GM18519 (cell line): ENCODE results near the gene CDK16.

Experiments
- ATAC-seq: cut with Tn5 transposase; IDR thresholded peaks from one replicate; pipeline ENCODE4 v1.9.1; 2021; ENCODE audit warnings: mild to moderate bottlenecking, moderate library complexity; ENCODE audit not compliant: unreplicated experiment, low FRiP score

CDK16 gene

DNA sequence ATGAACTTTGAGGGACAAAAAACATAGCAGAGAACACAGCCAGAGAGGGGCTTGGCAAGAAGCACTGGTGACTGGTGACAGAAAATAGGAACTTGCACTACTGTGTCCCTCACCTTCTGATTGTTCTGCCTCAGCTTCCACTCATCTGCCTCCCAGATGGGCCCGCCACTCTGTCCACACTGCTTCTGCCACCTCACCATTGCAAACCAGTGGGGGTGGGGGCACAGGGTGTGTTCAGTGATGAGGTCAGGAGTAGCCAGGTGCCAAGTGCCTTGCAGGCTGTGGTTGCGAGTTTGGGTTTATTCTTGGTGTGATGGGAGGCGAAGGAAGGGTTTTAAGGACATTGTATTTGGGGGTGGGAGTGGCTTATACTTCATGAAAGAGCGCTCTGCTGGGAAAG is 34.0 kb upstream of the CDK16 start:
- no peak for ATAC-seq

DNA sequence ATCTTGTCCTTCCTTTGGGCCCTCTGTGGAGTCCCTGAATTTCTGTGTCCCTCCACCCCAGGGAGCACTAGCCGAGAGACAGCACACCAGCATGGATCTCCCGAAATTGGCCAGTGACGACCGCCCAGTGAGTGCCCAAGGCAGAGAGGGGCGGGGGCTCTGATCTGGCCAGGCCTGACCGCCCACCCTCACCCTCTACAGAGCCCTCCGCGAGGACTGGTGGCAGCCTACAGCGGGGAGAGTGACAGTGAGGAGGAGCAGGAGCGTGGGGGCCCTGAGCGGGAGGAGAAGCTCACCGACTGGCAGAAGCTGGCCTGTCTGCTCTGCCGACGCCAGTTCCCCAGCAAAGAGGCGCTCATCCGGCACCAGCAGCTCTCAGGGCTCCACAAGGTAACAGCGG is 33.2 kb upstream of the CDK16 start:
- ATAC-seq = no peak

DNA sequence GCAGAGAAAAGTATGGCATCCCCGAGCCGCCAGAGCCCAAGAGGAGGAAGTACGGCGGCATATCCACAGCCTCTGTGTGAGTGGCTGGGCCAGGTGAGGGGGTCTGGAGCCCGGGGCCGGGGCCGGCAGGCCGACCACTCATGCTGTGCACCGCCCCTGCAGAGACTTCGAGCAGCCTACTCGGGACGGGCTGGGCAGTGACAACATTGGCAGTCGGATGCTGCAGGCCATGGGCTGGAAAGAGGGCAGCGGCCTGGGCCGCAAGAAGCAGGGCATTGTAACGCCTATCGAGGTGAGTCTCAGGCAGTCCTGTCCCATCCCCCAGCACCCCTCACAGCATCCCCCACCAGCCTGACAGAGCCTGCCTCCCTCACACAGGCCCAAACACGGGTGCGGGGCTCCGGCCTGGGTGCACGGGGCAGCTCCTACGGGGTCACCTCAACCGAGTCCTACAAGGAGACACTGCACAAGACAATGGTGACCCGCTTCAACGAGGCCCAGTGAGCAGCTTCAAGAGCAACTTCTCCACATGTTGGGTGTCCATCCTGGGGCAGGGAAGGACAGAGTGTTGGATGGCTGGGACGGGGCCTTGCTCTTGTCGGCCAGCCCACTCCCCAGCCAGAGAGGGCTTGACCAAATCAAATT is 32.3 kb upstream of the CDK16 start:
- no peak for ATAC-seq

DNA sequence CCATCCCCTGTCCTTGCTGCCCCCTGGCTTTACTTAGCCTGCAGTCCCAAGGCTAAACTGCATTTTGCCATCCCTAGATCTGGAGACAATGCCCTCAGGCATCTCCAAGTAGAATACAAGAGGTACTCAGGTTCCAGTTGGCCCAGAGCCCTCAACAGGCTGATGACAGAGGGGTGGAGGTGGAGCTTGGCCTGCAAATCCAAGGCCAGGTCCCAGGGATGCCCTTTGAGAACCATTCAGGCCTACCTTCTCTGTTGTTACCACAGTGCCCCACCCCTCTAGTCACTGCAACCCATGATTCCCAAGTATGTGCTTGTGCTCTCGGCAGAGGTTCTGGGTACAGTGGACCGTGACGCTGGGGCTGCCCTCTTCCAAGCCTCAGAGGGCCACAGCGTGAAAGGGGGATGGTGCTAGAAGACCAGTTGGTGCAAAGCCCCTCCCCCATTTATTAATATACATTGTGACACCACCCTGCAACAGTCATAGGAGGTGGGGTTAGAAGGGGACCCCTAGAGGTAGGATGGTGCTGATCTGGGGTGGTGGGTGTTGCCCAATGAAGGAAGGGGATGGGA is 31.3 kb upstream of the CDK16 start:
- no peak for ATAC-seq

DNA sequence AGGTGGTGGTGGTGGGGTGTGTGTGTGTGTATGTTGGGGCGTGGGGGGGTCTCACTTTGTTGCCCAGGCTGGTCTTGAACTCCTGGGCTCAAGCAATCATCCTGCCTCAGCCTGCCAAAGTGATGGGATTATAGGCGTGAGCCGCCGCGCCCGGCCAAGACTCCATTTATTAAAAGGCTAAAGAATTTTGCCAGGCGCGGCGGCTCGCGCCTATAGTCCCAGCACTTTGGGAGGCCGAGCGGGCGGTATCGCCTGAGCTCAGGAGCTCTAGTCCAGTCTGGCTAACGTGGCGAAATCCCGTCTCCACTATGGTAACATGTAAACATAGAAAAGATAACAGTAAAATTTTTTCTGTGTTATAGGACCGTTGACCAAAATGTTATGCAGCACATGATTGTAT is 28.6 kb upstream of the CDK16 start:
- ATAC-seq = no peak

DNA sequence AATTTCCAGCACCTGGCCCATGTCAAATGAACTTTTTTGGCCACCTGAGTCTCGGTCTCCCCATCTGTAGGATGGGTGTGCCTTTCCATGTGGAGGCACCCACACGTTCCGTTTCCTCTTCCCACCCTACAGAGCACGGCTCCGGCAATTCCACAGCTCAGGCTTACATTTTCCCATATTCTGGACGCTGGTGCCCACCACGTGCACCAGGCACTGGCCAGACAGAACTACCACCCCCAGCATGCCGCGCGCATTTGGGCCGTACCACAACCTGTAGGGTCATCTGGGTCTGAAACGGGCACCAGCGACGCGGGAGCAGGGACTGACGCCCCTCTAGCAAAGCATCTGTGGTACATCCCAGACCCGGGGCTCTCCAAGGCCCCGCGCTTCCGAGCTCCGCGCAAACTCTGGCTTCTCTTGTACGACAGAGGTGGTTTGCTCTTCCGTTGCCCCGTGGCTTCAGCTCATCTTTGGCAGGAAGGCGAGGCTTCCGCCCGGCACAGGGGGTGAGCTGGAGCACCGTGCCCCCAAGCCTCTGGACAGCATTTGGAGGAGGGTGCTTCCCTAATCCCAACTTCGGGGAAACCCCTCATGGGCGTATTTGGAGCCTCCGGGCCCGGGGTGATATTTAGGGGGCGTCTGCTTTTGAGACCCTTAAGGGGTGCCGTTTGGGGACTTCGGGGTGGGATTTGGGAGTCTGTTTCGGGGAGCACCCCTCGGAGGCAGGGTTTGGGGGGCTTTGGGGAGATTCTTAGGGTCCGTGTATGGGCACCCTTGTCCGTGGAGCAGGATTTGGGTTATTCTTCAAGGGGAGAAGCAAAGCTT is 27.8 kb upstream of the CDK16 start:
- ATAC-seq = peak; percentile 61

DNA sequence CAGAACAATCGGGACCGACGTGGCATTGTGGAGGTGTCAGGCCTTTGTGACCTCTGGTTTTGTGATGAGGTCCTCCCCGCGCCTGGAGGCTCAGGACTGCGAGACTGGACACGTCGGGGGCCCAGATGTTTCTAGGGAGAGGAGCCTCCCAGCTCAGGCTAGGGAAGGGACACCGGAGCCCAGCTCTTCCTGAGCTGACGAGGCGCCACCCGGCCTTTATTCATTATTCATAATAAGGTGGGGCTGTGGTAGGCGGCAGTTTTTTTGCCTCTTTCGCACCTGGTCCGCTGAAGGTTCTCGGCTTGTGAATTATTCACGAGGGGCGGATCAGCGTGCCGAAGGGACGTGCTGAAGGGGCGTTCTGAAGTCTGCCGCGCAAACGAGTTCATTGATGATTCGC is 27.1 kb upstream of the CDK16 start:
- ATAC-seq = no peak

DNA sequence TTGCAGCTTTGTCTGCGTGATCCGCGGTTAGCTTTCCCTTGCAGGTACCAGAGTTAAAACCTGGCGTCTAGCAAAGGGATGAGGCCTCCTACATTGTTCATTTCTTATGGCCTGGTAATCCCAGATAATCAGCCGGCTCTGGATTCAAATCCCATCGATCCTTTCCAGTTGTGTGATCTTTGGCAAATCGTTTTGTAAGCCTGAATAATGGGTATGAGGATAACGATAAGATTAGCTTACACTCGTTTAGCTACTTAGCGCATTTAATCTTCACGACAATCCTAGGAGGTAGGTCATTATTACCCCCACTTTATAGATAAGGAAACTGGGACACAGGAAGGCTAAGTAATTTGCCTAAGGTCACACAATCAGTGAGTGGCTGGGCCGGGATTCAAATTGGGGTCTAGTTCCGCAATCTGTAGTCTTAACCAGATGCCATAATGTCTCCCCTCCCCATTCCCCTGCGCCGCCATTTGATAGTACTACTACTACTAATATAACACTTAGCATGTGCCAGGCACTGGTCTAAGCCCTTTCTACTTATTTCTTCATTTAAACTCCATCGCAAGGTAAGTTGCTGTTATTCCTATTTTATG is 26.6 kb upstream of the CDK16 start:
- ATAC-seq = no peak

DNA sequence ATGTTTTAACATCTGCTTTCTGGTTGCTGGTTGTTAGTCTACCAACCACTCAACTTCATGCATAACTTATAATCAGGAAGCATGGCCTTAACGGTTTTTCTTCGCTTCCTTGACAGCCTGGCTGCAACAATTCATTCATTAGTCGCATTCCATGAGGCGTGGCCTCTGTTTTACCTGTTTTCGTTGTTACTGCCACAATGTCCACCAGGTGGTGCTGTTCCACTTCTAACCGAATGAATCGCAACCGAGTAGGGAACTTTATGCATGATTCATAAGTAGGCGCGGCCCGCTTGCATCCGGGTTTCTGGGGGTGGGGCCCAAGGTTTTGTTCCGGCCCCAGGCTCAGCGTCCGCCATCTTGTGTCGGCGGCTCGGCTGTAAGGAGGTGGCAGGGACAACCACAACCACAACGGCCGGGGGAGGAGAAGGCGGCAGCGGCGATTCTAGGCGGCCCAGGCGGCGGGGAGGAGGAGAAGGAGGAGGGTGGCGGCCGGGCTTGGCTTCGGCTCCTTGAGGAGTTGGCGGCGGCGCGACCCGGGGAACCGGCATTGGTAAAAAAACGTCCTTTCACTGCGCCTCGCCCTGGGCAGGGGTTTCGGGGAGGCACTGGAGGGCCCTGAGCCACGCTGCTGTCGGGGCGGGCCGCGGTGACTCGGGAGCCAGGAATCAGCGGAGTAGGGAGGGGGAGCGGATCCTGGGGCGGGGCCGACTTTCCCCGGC is 24.8 kb upstream of the CDK16 start, which contains the start of gene UBA1:
Gene UBA1 (plus strand): TSS at position 355 of the 719 bp plus-strand sequence. CDS start 4,974 bp downstream, outside the sequence.
- no peak for ATAC-seq

DNA sequence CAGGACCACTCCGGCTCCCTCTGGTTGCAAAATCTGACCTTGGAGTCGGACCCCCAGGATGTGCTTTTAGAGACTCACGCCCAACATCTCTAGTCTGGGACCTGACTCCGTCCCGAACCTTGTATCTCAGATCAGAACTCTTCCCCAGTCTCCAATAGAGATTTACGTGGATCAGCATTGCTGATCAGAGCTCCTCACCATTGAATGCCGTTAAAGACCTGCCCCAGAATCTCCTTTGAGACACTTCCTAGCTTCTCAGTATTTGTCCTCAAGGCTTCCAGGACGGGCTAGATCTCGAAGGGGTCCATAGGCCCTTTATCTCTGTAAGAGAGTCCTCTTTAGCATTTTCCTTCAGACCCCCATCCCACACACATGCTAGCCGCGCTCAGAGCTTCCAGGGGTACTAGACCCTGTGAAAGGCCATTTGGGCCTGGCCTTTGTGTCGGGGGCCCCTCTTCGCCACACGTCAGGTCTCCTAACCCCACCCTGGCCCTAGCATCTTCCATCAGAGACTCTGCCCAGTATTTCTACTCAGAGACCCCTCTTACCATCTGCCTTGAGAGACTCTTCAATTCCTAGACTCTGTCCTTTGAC is 24.2 kb upstream of the CDK16 start:
- ATAC-seq = no peak

DNA sequence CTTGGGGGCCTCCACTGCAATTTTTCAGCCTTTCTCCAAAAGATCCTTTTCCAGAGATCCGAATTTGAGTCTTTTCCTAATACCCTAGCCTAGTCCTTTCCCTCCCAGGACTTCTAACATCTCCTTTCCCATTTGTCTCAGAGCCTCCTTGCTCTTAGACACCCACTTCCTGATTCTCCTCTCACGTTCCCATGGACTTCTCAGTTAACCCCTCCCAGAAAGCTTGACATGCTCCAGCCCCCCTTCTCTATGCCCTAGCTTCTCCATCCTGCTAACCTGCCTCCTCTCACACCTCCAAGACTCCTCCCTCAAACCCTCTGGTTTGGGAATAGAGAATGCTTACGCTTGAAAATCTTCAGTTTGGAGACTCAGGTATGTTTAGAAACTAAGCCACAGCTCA is 22.4 kb upstream of the CDK16 start:
- ATAC-seq = no peak

DNA sequence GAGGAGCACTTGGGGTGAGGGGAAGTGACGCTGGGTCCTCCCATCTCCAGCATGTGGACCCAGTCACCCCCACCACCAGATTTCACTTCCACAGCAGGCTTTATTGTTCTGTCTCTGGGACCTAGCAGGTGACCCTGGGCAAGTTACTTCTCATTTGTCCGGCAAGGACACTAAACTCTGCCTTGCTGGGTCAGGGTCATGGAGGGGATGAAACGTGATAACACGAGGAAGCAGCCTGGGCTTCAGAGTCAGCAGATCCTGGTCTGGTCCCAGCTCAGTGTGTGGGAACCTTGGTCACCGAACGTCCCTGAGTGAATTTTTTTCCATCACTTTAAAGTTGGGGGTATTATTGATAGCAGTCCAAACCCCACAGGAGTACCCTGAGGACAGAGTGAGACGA is 21.0 kb upstream of the CDK16 start:
- ATAC-seq = no peak

DNA sequence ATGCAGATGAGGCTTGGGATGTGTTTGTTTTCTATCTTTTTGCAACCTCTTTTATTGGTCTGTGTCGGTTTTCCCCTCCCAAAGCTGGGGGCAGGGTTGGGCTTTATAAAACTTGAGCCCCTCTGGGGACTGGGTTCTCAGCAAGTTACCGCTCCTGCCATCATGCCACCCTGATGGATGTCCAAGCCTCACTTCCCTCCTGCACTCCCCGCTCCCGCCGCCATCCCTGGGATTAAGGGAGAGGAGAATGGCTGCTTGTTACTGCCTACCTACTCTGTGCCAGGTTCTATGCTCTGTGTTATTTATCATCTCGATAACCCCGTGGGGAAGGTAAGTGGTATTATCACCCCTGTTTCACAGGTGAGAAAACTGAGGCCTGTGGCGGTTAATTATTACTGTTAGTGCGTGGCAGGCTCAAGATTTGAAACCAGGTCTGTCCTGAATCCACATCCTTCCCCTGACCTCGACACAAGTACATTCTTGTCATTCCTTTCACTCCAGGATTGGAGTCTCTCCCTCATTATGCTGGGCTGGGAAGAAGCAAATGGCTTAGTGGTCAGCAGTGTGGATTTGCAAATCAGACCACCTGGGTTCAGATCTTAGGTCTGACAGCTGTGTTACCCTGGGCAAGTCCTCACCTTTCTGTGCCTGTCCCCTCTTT is 20.3 kb upstream of the CDK16 start:
- no peak for ATAC-seq

DNA sequence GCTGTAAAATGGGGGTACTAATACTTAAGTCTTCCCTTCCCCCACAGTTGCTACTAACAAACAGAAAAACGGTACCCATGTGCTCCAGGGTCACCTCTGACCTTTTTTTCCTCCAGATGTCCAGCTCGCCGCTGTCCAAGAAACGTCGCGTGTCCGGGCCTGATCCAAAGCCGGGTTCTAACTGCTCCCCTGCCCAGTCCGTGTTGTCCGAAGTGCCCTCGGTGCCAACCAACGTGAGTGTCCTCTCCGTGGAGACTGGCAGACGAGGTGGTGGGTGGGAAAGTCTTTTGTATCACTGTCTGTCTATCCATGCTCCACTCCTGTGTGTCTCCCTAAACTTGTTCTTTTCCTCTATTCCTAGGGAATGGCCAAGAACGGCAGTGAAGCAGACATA is 19.8 kb upstream of the CDK16 start:
- ATAC-seq = no peak

DNA sequence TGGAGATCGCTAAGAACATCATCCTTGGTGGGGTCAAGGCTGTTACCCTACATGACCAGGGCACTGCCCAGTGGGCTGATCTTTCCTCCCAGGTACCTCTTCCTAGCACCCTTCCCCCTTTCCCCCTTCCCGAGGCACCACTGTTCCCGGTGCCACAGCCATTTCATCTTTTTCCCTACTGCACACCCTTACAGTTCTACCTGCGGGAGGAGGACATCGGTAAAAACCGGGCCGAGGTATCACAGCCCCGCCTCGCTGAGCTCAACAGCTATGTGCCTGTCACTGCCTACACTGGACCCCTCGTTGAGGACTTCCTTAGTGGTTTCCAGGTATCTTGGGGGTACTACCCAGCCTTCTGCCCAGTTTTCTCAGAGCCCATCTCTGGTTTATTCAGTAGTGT is 19.2 kb upstream of the CDK16 start:
- no peak for ATAC-seq

DNA sequence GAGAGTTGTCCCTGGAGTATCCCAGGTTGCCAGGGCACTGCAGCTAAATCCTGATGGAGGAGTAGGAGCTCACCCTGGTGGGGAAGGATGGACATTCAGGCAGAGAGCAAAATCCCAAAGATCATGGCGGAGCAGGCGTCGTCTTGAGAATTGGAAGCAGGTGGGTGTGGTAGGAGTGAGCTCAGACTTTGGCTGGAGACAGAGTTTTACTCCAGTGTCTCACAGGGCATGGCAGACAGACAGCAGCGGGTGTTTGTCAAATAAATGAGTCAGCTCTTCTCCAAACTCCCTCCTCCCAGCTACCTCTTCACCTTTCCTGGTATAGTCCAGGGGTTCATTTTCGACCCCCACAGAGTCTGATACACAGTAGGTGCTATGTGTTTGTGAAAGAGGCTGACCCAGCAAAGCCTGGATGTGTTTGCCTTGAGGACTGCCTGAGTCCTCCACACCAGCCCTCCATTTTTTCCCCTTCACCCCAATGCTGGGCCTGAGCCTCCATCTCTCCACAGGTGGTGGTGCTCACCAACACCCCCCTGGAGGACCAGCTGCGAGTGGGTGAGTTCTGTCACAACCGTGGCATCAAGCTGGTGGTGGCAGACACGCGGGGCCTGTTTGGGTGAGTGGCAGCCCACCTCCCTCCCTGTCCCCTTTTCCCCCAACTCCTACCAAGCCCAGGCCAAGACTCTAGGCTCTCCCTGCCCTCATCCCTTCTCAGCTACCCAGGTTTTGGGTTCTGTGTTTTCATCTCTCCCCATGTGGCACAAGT is 17.9 kb upstream of the CDK16 start:
- ATAC-seq = no peak

DNA sequence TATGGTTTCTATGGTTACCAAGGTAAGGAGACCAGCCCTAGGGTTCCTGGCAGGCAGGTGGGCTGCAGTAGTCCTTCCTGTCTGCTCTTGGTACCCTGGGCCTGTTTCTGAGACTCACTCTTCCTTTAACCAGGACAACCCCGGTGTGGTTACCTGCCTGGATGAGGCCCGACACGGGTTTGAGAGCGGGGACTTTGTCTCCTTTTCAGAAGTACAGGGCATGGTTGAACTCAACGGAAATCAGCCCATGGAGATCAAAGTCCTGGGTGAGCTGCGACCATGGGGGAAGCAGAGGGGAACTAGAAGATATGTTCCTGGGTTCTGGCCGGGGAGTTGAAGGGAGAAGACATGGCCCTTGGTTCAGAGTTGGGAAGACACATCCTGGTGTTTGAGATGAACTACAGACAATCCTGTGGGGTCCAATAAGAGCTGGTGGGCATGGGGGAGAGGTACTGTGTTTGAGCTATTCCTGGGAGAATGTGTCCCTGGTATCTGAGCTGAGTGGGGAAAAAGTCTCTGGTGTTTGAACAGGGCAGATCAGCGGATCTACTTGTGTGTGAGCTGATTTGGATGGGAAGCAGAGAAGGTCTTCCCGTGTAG is 17.0 kb upstream of the CDK16 start:
- ATAC-seq = no peak

DNA sequence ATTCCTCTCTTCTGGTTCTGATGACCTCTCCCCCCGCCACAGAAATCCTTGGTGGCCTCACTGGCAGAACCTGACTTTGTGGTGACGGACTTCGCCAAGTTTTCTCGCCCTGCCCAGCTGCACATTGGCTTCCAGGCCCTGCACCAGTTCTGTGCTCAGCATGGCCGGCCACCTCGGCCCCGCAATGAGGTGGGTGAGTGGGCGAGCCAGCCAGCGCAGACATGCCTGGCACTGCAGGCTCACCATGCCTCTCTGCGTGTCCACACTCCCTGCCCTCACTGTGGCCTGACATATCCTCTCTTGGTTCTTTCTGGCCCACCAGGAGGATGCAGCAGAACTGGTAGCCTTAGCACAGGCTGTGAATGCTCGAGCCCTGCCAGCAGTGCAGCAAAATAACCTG is 16.2 kb upstream of the CDK16 start:
- no peak for ATAC-seq

DNA sequence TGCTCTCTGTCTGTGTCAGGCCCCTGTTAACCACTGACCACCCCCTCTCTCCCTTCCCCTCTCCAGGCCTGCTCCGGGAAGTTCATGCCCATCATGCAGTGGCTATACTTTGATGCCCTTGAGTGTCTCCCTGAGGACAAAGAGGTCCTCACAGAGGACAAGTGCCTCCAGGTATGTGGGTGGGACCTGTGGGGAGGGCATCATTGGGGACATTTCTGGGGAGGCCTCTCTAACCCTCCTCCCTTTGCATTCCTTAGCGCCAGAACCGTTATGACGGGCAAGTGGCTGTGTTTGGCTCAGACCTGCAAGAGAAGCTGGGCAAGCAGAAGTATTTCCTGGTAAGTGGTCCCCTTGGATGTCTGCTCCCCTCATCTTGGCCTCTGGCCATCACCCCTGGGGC is 15.6 kb upstream of the CDK16 start:
- no peak for ATAC-seq
